Activated CD8-positive, alpha-beta T cell treated with anti-CD3 and anti-CD28 coated beads, Interleukin-2, amount 10 ng/mL, durations not matched to agents 7 days and 5 days (primary cell): Measurements from ENCODE around the gene MYH13. TPM values are rescaled to one million over a fixed set of nuclear protein-coding genes. Genes with fewer than 3 reads are reported as not detected.

ENCODE experiments used
- ATAC-seq: fragments of 150-1000 bp; cut with Tn5 transposase; one replicate; pipeline ENCODE4 v1.10.0; 2021; ENCODE audit warnings: moderate library complexity
- CTCF ChIA-PET: fragments of 350-600 bp; sonication (Branson Sonifier 250); formaldehyde crosslinking; loops from one replicate; lab custom pipeline; 2021; ENCODE audit warnings: antibody characterized with exemption; lab: Charles Lee
- POLR2A ChIA-PET: fragments of 350-600 bp; sonication (Branson Sonifier 250); formaldehyde crosslinking; loops from one replicate; lab custom pipeline; 2021; ENCODE audit warnings: antibody characterized with exemption; lab: Charles Lee
- DNase-seq: peaks from one replicate; pipeline ENCODE4 v3.0.0-alpha.2; 2020
- H3K27ac Mint-ChIP-seq: one replicate; pipeline ENCODE4 v1.8.0; 2021; ENCODE audit warnings: mild to moderate bottlenecking, mixed read lengths
- H3K27me3 Mint-ChIP-seq: one replicate; pipeline ENCODE4 v1.8.0; 2021; ENCODE audit warnings: low read depth, mixed read lengths
- H3K36me3 Mint-ChIP-seq: one replicate; pipeline ENCODE4 v1.8.0; 2021; ENCODE audit warnings: low read depth, mixed read lengths
- H3K4me1 Mint-ChIP-seq: one replicate; pipeline ENCODE4 v1.8.0; 2021; ENCODE audit warnings: low read depth, mixed read lengths
- H3K4me3 Mint-ChIP-seq: one replicate; pipeline ENCODE4 v1.8.0; 2021; ENCODE audit warnings: mild to moderate bottlenecking, mixed read lengths
- H3K9me3 Mint-ChIP-seq: one replicate; pipeline ENCODE4 v1.8.0; 2022; ENCODE audit warnings: mixed read lengths; ENCODE audit not compliant: insufficient read depth
- total RNA-seq, 2 experiments: library from RNA; stranded (reverse); gene quantifications; one replicate each; pipeline ENCODE4 v1.2.3, GENCODE V29; 2021

The MYH13 gene
- total RNA-seq, 2 experiments from 2014 or later: not detected

- Mint-ChIP-seq H3K9me3 (no peaks in the 10 kb centered on the region), H3K4me1 (no peaks in the 10 kb centered on the region), H3K36me3 (no peaks in the 10 kb centered on the region), H3K27ac (no peak overlapping the region), H3K4me3 (no peak overlapping the region), H3K27me3 (peaks cover 4% of the 10 kb centered on the region)
- DNase-seq (no peak), ATAC-seq (no peak)
- ChIA-PET CTCF (no interaction called here), POLR2A (no interaction called here)
Observed at GRCh38 chr17:10384175-10384574, 11.4 kb upstream of the MYH13 start.

- Mint-ChIP-seq H3K4me3 (no peak overlapping the region), H3K9me3 (no peaks in the 10 kb centered on the region), H3K27me3 (peaks cover 3% of the 10 kb centered on the region), H3K4me1 (no peaks in the 10 kb centered on the region), H3K27ac (no peak overlapping the region), H3K36me3 (no peaks in the 10 kb centered on the region)
- CTCF ChIA-PET: no interaction called here
- POLR2A ChIA-PET: no interaction called here
- ATAC-seq: no peak
- DNase-seq: no peak
Observed at GRCh38 chr17:10380631-10381408, 8.0 kb upstream of the MYH13 start.

- Mint-ChIP-seq H3K9me3 (no peaks in the 10 kb centered on the region), H3K27me3 (peaks cover 11% of the 10 kb centered on the region), H3K4me1 (no peaks in the 10 kb centered on the region), H3K4me3 (no peak overlapping the region), H3K36me3 (no peaks in the 10 kb centered on the region), H3K27ac (no peak overlapping the region)
- POLR2A ChIA-PET: no interaction called here
- no peak for DNase-seq
- no peak for ATAC-seq
- CTCF ChIA-PET: no interaction called here
Observed at GRCh38 chr17:10370016-10370608, 2.7 kb downstream of the MYH13 start.

- no peak for ATAC-seq
- Mint-ChIP-seq H3K4me3 (no peak overlapping the region), H3K4me1 (no peaks in the 10 kb centered on the region), H3K27me3 (peaks cover 11% of the 10 kb centered on the region), H3K36me3 (no peaks in the 10 kb centered on the region), H3K27ac (no peak overlapping the region), H3K9me3 (no peaks in the 10 kb centered on the region)
- ChIA-PET POLR2A (no interaction called here), CTCF (no interaction called here)
- no peak for DNase-seq
Observed at GRCh38 chr17:10369239-10369638, 3.6 kb downstream of the MYH13 start.

- Mint-ChIP-seq H3K27ac (no peak overlapping the region), H3K4me1 (no peaks in the 10 kb centered on the region), H3K36me3 (no peaks in the 10 kb centered on the region), H3K27me3 (peaks cover 11% of the 10 kb centered on the region), H3K9me3 (no peaks in the 10 kb centered on the region), H3K4me3 (no peak overlapping the region)
- ChIA-PET POLR2A (no interaction called here), CTCF (no interaction called here)
- DNase-seq: no peak
- ATAC-seq: no peak
Observed at GRCh38 chr17:10368561-10368960, 4.2 kb downstream of the MYH13 start.

GRCh38 chr17:10360578-10360977, 12.2 kb downstream of the MYH13 start:
- DNase-seq (no peak), ATAC-seq (no peak)
- no peaks in the 10 kb centered on the region for H3K4me1 Mint-ChIP-seq
- ChIA-PET CTCF (no interaction called here), POLR2A (no interaction called here)
- peaks cover 3% of the 10 kb centered on the region for H3K27me3 Mint-ChIP-seq
- H3K4me3 Mint-ChIP-seq: no peak overlapping the region
- H3K36me3 Mint-ChIP-seq: no peaks in the 10 kb centered on the region
- H3K9me3 Mint-ChIP-seq: no peaks in the 10 kb centered on the region
- no peak overlapping the region for H3K27ac Mint-ChIP-seq

GRCh38 chr17:10357768-10358167, 15.0 kb downstream of the MYH13 start:
- Mint-ChIP-seq H3K27ac (no peak overlapping the region), H3K9me3 (no peaks in the 10 kb centered on the region), H3K4me3 (no peak overlapping the region), H3K36me3 (no peaks in the 10 kb centered on the region), H3K4me1 (no peaks in the 10 kb centered on the region), H3K27me3 (peaks cover 3% of the 10 kb centered on the region)
- ChIA-PET CTCF (no interaction called here), POLR2A (no interaction called here)
- ATAC-seq (no peak), DNase-seq (peak; percentile 37)

GRCh38 chr17:10354651-10355050, 18.2 kb downstream of the MYH13 start:
- Mint-ChIP-seq H3K27me3 (no peaks in the 10 kb centered on the region), H3K4me3 (no peak overlapping the region), H3K27ac (no peak overlapping the region), H3K4me1 (no peaks in the 10 kb centered on the region), H3K9me3 (no peaks in the 10 kb centered on the region), H3K36me3 (no peaks in the 10 kb centered on the region)
- CTCF ChIA-PET: no interaction called here
- DNase-seq (no peak), ATAC-seq (no peak)
- POLR2A ChIA-PET: no interaction called here

- ATAC-seq (no peak), DNase-seq (no peak)
- ChIA-PET CTCF (interaction anchor here (1.2 to 1.6 kb wide), 2 partner anchors 57 to 264 kb away, joined by 3 to 8 read pairs; no protein-coding TSS in a partner anchor), POLR2A (no interaction called here)
- no peak overlapping the region for H3K27ac Mint-ChIP-seq
- no peaks in the 10 kb centered on the region for H3K9me3 Mint-ChIP-seq
- H3K27me3 Mint-ChIP-seq: no peaks in the 10 kb centered on the region
- no peak overlapping the region for H3K4me3 Mint-ChIP-seq
- H3K36me3 Mint-ChIP-seq: no peaks in the 10 kb centered on the region
- H3K4me1 Mint-ChIP-seq: no peaks in the 10 kb centered on the region
Observed at GRCh38 chr17:10352893-10353292, 19.9 kb downstream of the MYH13 start.

GRCh38 chr17:10349403-10349802, 23.4 kb downstream of the MYH13 start:
- ATAC-seq: no peak
- ChIA-PET POLR2A (no interaction called here), CTCF (no interaction called here)
- Mint-ChIP-seq H3K4me3 (no peak overlapping the region), H3K9me3 (no peaks in the 10 kb centered on the region), H3K27ac (no peak overlapping the region), H3K36me3 (no peaks in the 10 kb centered on the region), H3K27me3 (no peaks in the 10 kb centered on the region), H3K4me1 (no peaks in the 10 kb centered on the region)
- DNase-seq: peak; percentile 21

- H3K27me3 Mint-ChIP-seq: no peaks in the 10 kb centered on the region
- CTCF ChIA-PET: no interaction called here
- no peak overlapping the region for H3K4me3 Mint-ChIP-seq
- no peaks in the 10 kb centered on the region for H3K36me3 Mint-ChIP-seq
- ATAC-seq: no peak
- H3K4me1 Mint-ChIP-seq: no peaks in the 10 kb centered on the region
- H3K9me3 Mint-ChIP-seq: no peaks in the 10 kb centered on the region
- POLR2A ChIA-PET: no interaction called here
- H3K27ac Mint-ChIP-seq: no peak overlapping the region
- no peak for DNase-seq
Observed at GRCh38 chr17:10344816-10345215, 28.0 kb downstream of the MYH13 start.

- Mint-ChIP-seq H3K4me1 (no peaks in the 10 kb centered on the region), H3K36me3 (no peaks in the 10 kb centered on the region), H3K4me3 (no peak overlapping the region), H3K9me3 (no peaks in the 10 kb centered on the region), H3K27ac (no peak overlapping the region), H3K27me3 (no peaks in the 10 kb centered on the region)
- ChIA-PET CTCF (no interaction called here), POLR2A (no interaction called here)
- ATAC-seq (no peak), DNase-seq (no peak)
Observed at GRCh38 chr17:10339051-10339450, 33.8 kb downstream of the MYH13 start.
